IPS-18a (cell line): ENCODE results near the gene VWA8.
"Not testable (repeated sequence)": the region's sequence is repeated elsewhere in the genome, so short reads cannot be mapped to it uniquely, and the experiment has no call there.

Experiments used
- H3K27ac ChIP-seq: one replicate; pipeline ENCODE4 v1.5.1; 2013; ENCODE audit warnings: low read length
- H3K27me3 ChIP-seq: one replicate; pipeline ENCODE4 v1.6.1; 2013; ENCODE audit warnings: mild to moderate bottlenecking, low read length; ENCODE audit not compliant: control insufficient read depth, insufficient read depth
- H3K36me3 ChIP-seq: one replicate; pipeline ENCODE4 v1.6.1; 2013; ENCODE audit warnings: low read depth, low read length; ENCODE audit not compliant: control insufficient read depth
- H3K4me1 ChIP-seq: one replicate; pipeline ENCODE4 v1.6.1; 2013; ENCODE audit warnings: low read depth, low read length; ENCODE audit not compliant: control insufficient read depth
- H3K4me3 ChIP-seq: one replicate; pipeline ENCODE4 v1.5.1; 2013; ENCODE audit warnings: low read length
- H3K9ac ChIP-seq: one replicate; pipeline ENCODE4 v1.6.1; 2013; ENCODE audit warnings: mild to moderate bottlenecking, low read length, moderate library complexity
- H3K9me3 ChIP-seq: one replicate; pipeline ENCODE4 v1.6.1; 2013; ENCODE audit warnings: low read depth, low read length; ENCODE audit not compliant: control insufficient read depth

Gene VWA8

GRCh38 chr13:41820581-41821237 is 140.2 kb downstream of the VWA8 start:
- H3K27ac ChIP-seq, result no peak overlapping the region
- no peaks in the 10 kb centered on the region for H3K36me3 ChIP-seq
- H3K9ac ChIP-seq, result no peak overlapping the region
- no peak overlapping the region for H3K4me3 ChIP-seq
- H3K4me1 ChIP-seq, result peaks cover 4% of the 10 kb centered on the region
- H3K9me3 ChIP-seq, result no peaks in the 10 kb centered on the region
- no peaks in the 10 kb centered on the region for H3K27me3 ChIP-seq

GRCh38 chr13:41816057-41816456 is 144.9 kb downstream of the VWA8 start:
- Histone ChIP-seq H3K27ac (no peak overlapping the region), H3K9me3 (no peaks in the 10 kb centered on the region), H3K27me3 (no peaks in the 10 kb centered on the region), H3K4me3 (no peak overlapping the region), H3K9ac (no peak overlapping the region), H3K36me3 (peaks cover 2% of the 10 kb centered on the region), H3K4me1 (no peaks in the 10 kb centered on the region)

- Histone ChIP-seq H3K9ac (no peak overlapping the region), H3K27me3 (no peaks in the 10 kb centered on the region), H3K27ac (no peak overlapping the region), H3K36me3 (peaks cover 2% of the 10 kb centered on the region), H3K4me3 (no peak overlapping the region), H3K9me3 (no peaks in the 10 kb centered on the region), H3K4me1 (no peaks in the 10 kb centered on the region)
Observed at GRCh38 chr13:41813426-41813825, 147.5 kb downstream of the VWA8 start.

GRCh38 chr13:41812851-41813250 is 148.1 kb downstream of the VWA8 start:
- Histone ChIP-seq H3K4me1 (no peaks in the 10 kb centered on the region), H3K27me3 (no peaks in the 10 kb centered on the region), H3K27ac (no peak overlapping the region), H3K4me3 (no peak overlapping the region), H3K9ac (no peak overlapping the region), H3K9me3 (no peaks in the 10 kb centered on the region), H3K36me3 (peaks cover 2% of the 10 kb centered on the region)

GRCh38 chr13:41812237-41812636 is 148.7 kb downstream of the VWA8 start:
- Histone ChIP-seq H3K27ac (no peak overlapping the region), H3K9me3 (no peaks in the 10 kb centered on the region), H3K27me3 (no peaks in the 10 kb centered on the region), H3K36me3 (peaks cover 2% of the 10 kb centered on the region), H3K9ac (no peak overlapping the region), H3K4me3 (no peak overlapping the region), H3K4me1 (no peaks in the 10 kb centered on the region)

- no peak overlapping the region for H3K4me3 ChIP-seq
- H3K9ac ChIP-seq, result no peak overlapping the region
- H3K27me3 ChIP-seq, result no peaks in the 10 kb centered on the region
- no peaks in the 10 kb centered on the region for H3K4me1 ChIP-seq
- peaks cover 2% of the 10 kb centered on the region for H3K36me3 ChIP-seq
- H3K27ac ChIP-seq, result no peak overlapping the region
- no peaks in the 10 kb centered on the region for H3K9me3 ChIP-seq
Observed at GRCh38 chr13:41811588-41812021, 149.3 kb downstream of the VWA8 start.

- H3K4me1 ChIP-seq, result no peaks in the 10 kb centered on the region
- H3K27me3 ChIP-seq, result no peaks in the 10 kb centered on the region
- no peaks in the 10 kb centered on the region for H3K9me3 ChIP-seq
- H3K9ac ChIP-seq, result no peak overlapping the region
- H3K36me3 ChIP-seq, result peaks cover 2% of the 10 kb centered on the region
- H3K4me3 ChIP-seq, result no peak overlapping the region
- no peak overlapping the region for H3K27ac ChIP-seq
Observed at GRCh38 chr13:41809962-41810361, 150.9 kb downstream of the VWA8 start.

- not testable (repeated sequence) for H3K4me3 ChIP-seq, H3K27me3 ChIP-seq, H3K9ac ChIP-seq, H3K9me3 ChIP-seq, H3K27ac ChIP-seq, H3K36me3 ChIP-seq, H3K4me1 ChIP-seq
Observed at GRCh38 chr13:41803445-41803735, 157.5 kb downstream of the VWA8 start.

- Histone ChIP-seq H3K9ac (no peak overlapping the region), H3K4me3 (no peak overlapping the region), H3K9me3 (no peaks in the 10 kb centered on the region), H3K4me1 (no peaks in the 10 kb centered on the region), H3K27ac (no peak overlapping the region), H3K27me3 (no peaks in the 10 kb centered on the region), H3K36me3 (no peaks in the 10 kb centered on the region)
Observed at GRCh38 chr13:41802684-41803444, 158.0 kb downstream of the VWA8 start.

GRCh38 chr13:41802043-41802683 is 158.7 kb downstream of the VWA8 start:
- Histone ChIP-seq H3K4me1 (no peaks in the 10 kb centered on the region), H3K4me3 (no peak overlapping the region), H3K27ac (no peak overlapping the region), H3K9ac (no peak overlapping the region), H3K27me3 (no peaks in the 10 kb centered on the region), H3K36me3 (no peaks in the 10 kb centered on the region), H3K9me3 (no peaks in the 10 kb centered on the region)

- H3K36me3 ChIP-seq, result no peaks in the 10 kb centered on the region
- H3K27me3 ChIP-seq, result no peaks in the 10 kb centered on the region
- H3K9ac ChIP-seq, result no peak overlapping the region
- H3K4me1 ChIP-seq, result no peaks in the 10 kb centered on the region
- H3K4me3 ChIP-seq, result no peak overlapping the region
- H3K9me3 ChIP-seq, result no peaks in the 10 kb centered on the region
- no peak overlapping the region for H3K27ac ChIP-seq
Observed at GRCh38 chr13:41791056-41791455, 169.9 kb downstream of the VWA8 start.

GRCh38 chr13:41788552-41788951 is 172.4 kb downstream of the VWA8 start:
- no peak overlapping the region for H3K27ac ChIP-seq

More at GRCh38 chr13:41788552-41788951, 172.4 kb downstream of the VWA8 start:
- H3K27me3 ChIP-seq, result no peaks in the 10 kb centered on the region
- no peaks in the 10 kb centered on the region for H3K9me3 ChIP-seq
- H3K4me3 ChIP-seq, result no peak overlapping the region
- H3K9ac ChIP-seq, result no peak overlapping the region
- no peaks in the 10 kb centered on the region for H3K36me3 ChIP-seq
- H3K4me1 ChIP-seq, result no peaks in the 10 kb centered on the region
